Ascending aorta (tissue), 2 donors: ENCODE results near the gene CPNE1. TPM values are rescaled to one million over a fixed set of nuclear protein-coding genes. Genes with fewer than 3 reads are reported as not detected.

Experiments
- DNase-seq, 2 donors: peaks; one replicate each; pipeline ENCODE4 v3.0.0-alpha.2; 2019; ENCODE audit warnings: low spot score in 2 of 2
- H3K27ac ChIP-seq, 2 donors: fragments of 200-600 bp; sonication (generic); one replicate each; pipeline ENCODE4 v1.5.1; 2016 to 2017; ENCODE audit warnings: mild to moderate bottlenecking in 1 of 2
- H3K27me3 ChIP-seq: fragments of 200-600 bp; sonication (generic); one replicate; pipeline ENCODE4 v1.5.1; 2017
- H3K36me3 ChIP-seq, 2 donors: fragments of 200-600 bp; sonication (generic); one replicate each; pipeline ENCODE4 v1.5.1; 2016
- H3K4me1 ChIP-seq, 2 donors: fragments of 200-600 bp; sonication (generic); one replicate each; pipeline ENCODE4 v1.5.1; 2016 to 2017; ENCODE audit warnings: mild to moderate bottlenecking in 1 of 2
- H3K4me3 ChIP-seq, 2 donors: fragments of 200-600 bp; sonication (generic); one replicate each; pipeline ENCODE4 v1.5.1; 2016 to 2017; ENCODE audit warnings: mild to moderate bottlenecking in 1 of 2
- H3K9me3 ChIP-seq, 2 donors: fragments of 200-600 bp; sonication (generic); one replicate each; pipeline ENCODE4 v1.5.1; 2016
- intact Hi-C: fragments of 100-400 bp; cut with DNase I; formaldehyde crosslinking; loops from one replicate; pipeline ENCODE4 v1.15.1; 2023
- total RNA-seq: library from RNA; depleted of rRNA; stranded (reverse); fragments of >200 nt; gene quantifications from one replicate; pipeline ENCODE4 v1.1.0, GENCODE V29; 2016
- TF ChIP-seq, protein P1 (sequence below), 3 experiments: fragments of 200-600 bp in 2 of 3; fragments of 450-650 bp in 1 of 3; sonication (generic) in 2 of 3; IDR thresholded peaks; one replicate each; pipeline ENCODE4 v1.5.1; 2016 to 2019; ENCODE audit warnings: antibody characterized with exemption in 3 of 3, mild to moderate bottlenecking in 1 of 3, moderate library complexity in 1 of 3

The CPNE1 gene
- total RNA-seq, 1 donor from 2014 or later, result 208 TPM

DNA sequence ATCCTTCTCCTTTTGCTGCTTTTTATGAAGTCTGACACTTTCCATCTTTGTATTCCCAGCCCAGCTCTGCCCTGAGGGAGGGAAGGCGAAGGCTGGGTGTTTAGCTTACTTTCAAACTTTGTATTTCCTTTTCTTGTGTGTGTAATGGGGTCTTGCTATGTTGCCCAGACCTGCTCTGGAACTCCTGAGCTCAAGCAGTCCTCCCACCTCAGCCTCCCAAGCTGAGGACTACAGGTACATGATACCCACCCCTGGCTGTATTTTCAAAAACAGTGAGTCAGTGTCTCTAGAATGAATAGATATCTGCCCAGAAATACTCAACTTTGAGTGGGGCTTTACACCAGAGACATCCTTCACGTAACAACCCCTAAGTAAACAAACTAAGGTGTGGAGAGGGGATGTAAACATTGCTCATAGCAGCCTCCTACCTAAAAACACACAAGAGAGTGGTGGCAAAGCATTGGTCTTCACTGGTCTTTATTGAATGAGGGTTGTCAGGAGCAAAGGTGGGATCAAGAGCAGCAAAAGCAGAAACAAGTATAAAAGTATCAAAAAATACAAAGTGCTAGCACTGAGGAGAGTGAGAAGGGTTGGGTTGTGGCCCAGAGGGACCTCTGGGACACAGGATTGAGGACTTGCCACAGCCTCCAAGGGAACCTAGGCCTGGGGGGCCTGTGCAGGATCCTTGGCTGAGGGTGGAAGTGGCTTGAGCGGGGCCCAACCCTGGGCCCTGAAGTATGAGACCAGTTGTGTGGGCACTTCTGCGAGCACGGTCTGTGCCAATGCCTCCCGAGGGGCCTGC is 38.9 kb downstream of the CPNE1 start:
- no peak overlapping the region for H3K4me3 ChIP-seq
- no peak overlapping the region for H3K27ac ChIP-seq
- intact Hi-C loops, result no loop called here
- TF ChIP-seq, protein P1, sequence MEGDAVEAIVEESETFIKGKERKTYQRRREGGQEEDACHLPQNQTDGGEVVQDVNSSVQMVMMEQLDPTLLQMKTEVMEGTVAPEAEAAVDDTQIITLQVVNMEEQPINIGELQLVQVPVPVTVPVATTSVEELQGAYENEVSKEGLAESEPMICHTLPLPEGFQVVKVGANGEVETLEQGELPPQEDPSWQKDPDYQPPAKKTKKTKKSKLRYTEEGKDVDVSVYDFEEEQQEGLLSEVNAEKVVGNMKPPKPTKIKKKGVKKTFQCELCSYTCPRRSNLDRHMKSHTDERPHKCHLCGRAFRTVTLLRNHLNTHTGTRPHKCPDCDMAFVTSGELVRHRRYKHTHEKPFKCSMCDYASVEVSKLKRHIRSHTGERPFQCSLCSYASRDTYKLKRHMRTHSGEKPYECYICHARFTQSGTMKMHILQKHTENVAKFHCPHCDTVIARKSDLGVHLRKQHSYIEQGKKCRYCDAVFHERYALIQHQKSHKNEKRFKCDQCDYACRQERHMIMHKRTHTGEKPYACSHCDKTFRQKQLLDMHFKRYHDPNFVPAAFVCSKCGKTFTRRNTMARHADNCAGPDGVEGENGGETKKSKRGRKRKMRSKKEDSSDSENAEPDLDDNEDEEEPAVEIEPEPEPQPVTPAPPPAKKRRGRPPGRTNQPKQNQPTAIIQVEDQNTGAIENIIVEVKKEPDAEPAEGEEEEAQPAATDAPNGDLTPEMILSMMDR (IDR thresholded peaks at IDR 0.05), result no peak
- no peaks in the 10 kb centered on the region for H3K9me3 ChIP-seq
- peaks cover 59 to 61% of the 10 kb centered on the region in 2 donors for H3K36me3 ChIP-seq
- DNase-seq, result no peak
- H3K4me1 ChIP-seq, result no peaks in the 10 kb centered on the region
- H3K27me3 ChIP-seq, result no peaks in the 10 kb centered on the region

DNA sequence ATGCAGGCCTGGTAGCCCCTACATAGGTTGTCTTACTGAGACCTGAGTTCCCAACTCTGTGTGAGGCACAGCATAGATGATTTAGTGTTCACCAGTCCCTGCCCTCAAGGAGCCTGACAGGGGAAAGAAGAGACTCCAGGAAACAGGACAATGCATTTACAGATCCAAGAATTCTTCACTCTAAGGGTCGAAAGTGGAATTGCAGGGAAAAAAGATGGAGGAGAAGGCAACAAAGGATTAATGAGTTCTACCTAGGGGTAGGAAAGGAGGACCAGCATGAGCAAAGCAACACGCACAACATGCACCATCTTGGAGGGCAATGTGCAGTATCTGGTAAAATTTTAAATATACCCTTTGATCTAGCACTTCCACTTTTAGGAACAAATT is 43.1 kb downstream of the CPNE1 start:
- Histone ChIP-seq H3K27ac (no peak overlapping the region), H3K4me1 (peaks cover 5 to 13% of the 10 kb centered on the region in 2 donors), H3K9me3 (no peaks in the 10 kb centered on the region), H3K27me3 (no peaks in the 10 kb centered on the region), H3K36me3 (peaks cover 20 to 21% of the 10 kb centered on the region in 2 donors), H3K4me3 (no peak overlapping the region)
- no peak for DNase-seq
- TF ChIP-seq, protein P1 (IDR thresholded peaks at IDR 0.05), result no peak
- intact Hi-C loops, result no loop called here

DNA sequence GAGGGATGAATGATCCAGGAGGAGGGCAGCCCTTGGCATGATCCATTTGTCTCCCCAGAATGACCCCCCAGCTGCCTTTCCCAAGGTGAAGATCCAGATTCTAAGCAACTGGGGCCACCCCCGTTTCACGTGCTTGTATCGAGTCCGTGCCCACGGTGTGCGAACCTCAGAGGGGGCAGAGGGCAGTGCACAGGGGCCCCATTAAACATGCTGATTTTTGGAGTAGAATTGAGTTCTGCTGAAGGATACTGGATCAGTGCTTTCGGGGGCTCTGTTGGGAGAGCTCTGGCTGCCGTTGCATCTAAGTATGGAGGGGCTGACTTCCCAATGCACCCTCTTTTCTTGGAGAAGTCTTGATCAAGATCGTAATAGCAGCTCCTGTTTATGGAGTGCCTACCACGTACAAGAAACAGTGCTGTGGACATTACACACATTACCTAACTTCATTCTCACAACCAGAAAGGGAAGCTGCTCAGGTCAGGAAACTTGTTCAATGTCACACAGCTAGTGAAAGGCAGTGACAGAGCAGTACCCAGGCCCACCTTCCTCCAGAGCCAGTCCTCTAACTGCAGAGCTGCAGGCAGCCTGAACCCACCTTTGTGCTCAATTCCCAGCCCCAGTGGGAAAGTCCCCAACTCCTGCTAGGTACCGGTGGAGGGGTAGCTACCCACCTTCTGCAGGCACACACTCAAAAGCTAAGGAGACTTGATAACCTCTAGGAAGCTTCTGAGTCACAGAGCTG is 43.7 kb downstream of the CPNE1 start:
- no peak for DNase-seq
- peaks cover 5 to 13% of the 10 kb centered on the region in 2 donors for H3K4me1 ChIP-seq

DNA sequence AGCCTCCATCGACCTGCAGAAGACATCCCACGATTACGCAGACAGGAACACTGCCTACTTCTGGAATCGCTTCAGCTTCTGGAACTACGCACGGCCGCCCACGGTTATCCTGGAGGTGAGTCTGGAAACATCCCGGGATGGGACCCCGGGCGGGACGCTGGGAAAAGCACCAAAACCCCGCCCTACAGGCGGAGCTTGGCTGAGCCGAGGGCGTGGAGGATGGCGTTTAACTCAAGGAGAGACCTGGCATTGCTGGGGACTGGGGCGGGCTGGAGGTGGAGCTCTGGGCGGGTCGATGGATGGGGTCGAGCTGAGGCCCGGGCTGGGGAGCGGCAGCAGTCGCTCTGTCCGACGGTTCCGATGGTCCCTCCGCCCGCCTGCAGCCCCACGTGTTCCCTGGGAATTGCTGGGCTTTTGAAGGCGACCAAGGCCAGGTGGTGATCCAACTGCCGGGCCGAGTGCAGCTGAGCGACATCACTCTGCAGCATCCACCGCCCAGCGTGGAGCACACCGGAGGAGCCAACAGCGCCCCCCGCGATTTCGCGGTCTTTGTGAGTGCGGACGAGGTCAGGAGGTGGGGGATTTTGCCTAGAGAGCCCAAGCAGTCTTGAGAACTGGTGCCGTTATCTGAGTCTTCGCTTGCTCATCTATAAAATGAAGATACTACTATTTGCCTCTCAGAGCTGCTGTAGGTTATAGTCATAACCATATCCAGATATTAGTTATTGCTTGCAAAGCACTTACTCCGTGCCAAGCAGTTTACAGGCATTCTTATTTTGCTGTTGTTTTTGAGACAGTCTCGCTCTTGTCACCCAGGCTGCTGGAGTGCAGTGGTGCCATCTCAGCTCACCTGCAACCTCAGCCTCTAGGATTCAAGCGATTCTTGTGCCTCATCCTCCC is 45.3 kb downstream of the CPNE1 start:
- peaks cover 5 to 16% of the 10 kb centered on the region in 2 donors for H3K4me1 ChIP-seq
- peak in 1 of 2 donors; percentile 87 for DNase-seq
- H3K36me3 ChIP-seq, result no peaks in the 10 kb centered on the region
- H3K4me3 ChIP-seq, result peak overlapping the region; percentile 60 to 61
- H3K27me3 ChIP-seq, result no peaks in the 10 kb centered on the region
- H3K27ac ChIP-seq, result peak overlapping the region; percentile 71 to 75
- no peaks in the 10 kb centered on the region for H3K9me3 ChIP-seq
- TF ChIP-seq, protein P1 (IDR thresholded peaks at IDR 0.05), result peak in 2 of 3 experiments; percentile 12 to 31
- intact Hi-C loops, result loop anchor here (5.0 kb wide), 1 partner anchor 333 kb away; the partner anchor contains the start of gene SCAND1

More for the DNA sequence above, 43.7 kb downstream of the CPNE1 start:
- no peak overlapping the region for H3K4me3 ChIP-seq
- peaks cover 15% of the 10 kb centered on the region in 2 donors for H3K36me3 ChIP-seq
- H3K9me3 ChIP-seq, result no peaks in the 10 kb centered on the region
- H3K27ac ChIP-seq, result no peak overlapping the region
- intact Hi-C loops, result no loop called here
- no peaks in the 10 kb centered on the region for H3K27me3 ChIP-seq
- TF ChIP-seq, protein P1 (IDR thresholded peaks at IDR 0.05), result no peak
